ENCODE results near the gene SPEF1. TPM values are rescaled to one million over a fixed set of nuclear protein-coding genes. Genes with fewer than 3 reads are reported as not detected.
A peak's percentile ranks its signal among the peaks of the same experiment; 100 is the strongest.

SPEF1 gene
- total RNA-seq, 1 donor from 2014 or later, result 0.46 TPM

- no peak for TF ChIP-seq CTCF (IDR thresholded peaks at IDR 0.05)
- intact Hi-C loops (cut with DNase I), result no loop called here
- Histone ChIP-seq H3K4me1 (peaks cover 12% of the 10 kb centered on the region), H3K9me3 (no peaks in the 10 kb centered on the region), H3K27ac (no peak overlapping the region), H3K36me3 (peaks cover 4% of the 10 kb centered on the region), H3K27me3 (no peaks in the 10 kb centered on the region), H3K4me3 (no peak overlapping the region)
- DNase-seq (no peak), ATAC-seq (no peak)
These were observed 26.0 kb downstream of the SPEF1 start for GRCh38 chr20:3755269-3755668.

GRCh38 chr20:3754276-3754630, 27.0 kb downstream of the SPEF1 start:
- Histone ChIP-seq H3K4me1 (peaks cover 12% of the 10 kb centered on the region), H3K27me3 (peaks cover 10% of the 10 kb centered on the region), H3K4me3 (no peak overlapping the region), H3K9me3 (no peaks in the 10 kb centered on the region), H3K27ac (no peak overlapping the region), H3K36me3 (peaks cover 4% of the 10 kb centered on the region)
- DNase-seq (no peak), ATAC-seq (no peak)
- intact Hi-C loops (cut with DNase I), result no loop called here
- TF ChIP-seq CTCF (IDR thresholded peaks at IDR 0.05), result no peak

GRCh38 chr20:3753501-3754275, 27.6 kb downstream of the SPEF1 start:
- intact Hi-C loops (cut with DNase I), result no loop called here
- TF ChIP-seq CTCF (IDR thresholded peaks at IDR 0.05), result no peak
- Histone ChIP-seq H3K4me1 (peaks cover 12% of the 10 kb centered on the region), H3K27ac (no peak overlapping the region), H3K9me3 (no peaks in the 10 kb centered on the region), H3K4me3 (no peak overlapping the region), H3K27me3 (peaks cover 13% of the 10 kb centered on the region), H3K36me3 (peaks cover 4% of the 10 kb centered on the region)
- ATAC-seq (peak; percentile 4), DNase-seq (no peak)

GRCh38 chr20:3753098-3753497, 28.1 kb downstream of the SPEF1 start:
- intact Hi-C loops (cut with DNase I), result no loop called here
- Histone ChIP-seq H3K27me3 (peaks cover 13% of the 10 kb centered on the region), H3K36me3 (peaks cover 1% of the 10 kb centered on the region), H3K4me1 (peaks cover 12% of the 10 kb centered on the region), H3K9me3 (no peaks in the 10 kb centered on the region), H3K4me3 (no peak overlapping the region), H3K27ac (no peak overlapping the region)
- peak; percentile 79 for TF ChIP-seq CTCF (IDR thresholded peaks at IDR 0.05)
- DNase-seq (no peak), ATAC-seq (peak; percentile 75)

- no peak for ATAC-seq
- intact Hi-C loops (cut with DNase I), result no loop called here
These were observed 28.9 kb downstream of the SPEF1 start for GRCh38 chr20:3752386-3752759.

More at GRCh38 chr20:3752386-3752759, 28.9 kb downstream of the SPEF1 start:
- DNase-seq, result no peak
- H3K4me1 ChIP-seq, result peaks cover 7% of the 10 kb centered on the region
- no peaks in the 10 kb centered on the region for H3K36me3 ChIP-seq
- peak overlapping the region; percentile 40 for H3K4me3 ChIP-seq
- H3K27ac ChIP-seq, result no peak overlapping the region
- no peak for TF ChIP-seq CTCF (IDR thresholded peaks at IDR 0.05)
- H3K27me3 ChIP-seq, result peaks cover 13% of the 10 kb centered on the region
- no peaks in the 10 kb centered on the region for H3K9me3 ChIP-seq
